ENCODE results near the gene PDSS2.

DNA sequence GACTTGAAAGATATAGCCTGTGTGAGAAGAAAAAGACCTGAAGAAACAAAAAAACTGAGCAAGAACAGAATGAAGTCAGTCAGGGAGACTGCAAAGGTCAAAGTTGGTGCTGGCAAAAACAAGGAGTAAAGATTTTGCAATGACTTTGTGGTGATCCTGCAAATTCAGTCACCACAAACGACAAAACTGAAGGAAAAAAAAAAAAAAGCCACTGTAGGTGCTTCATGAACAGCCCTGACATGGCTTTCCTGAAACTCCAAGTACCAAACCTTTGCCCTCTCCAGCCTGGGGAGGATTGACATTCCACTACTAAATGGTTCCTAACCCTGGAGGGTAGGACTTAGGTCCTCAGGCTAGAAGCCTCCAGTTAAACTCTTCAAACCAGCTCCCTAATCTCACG lies 229.3 kb downstream of the PDSS2 start:
- TF ChIP-seq CTCF (IDR thresholded peaks at IDR 0.05) (no peak), ZFX (IDR thresholded peaks at IDR 0.05; ENCODE audit: borderline replicate concordance) (no peak)

Data from 22Rv1 (cell line).